ENCODE data around the gene KICS2.
"Not testable (repeated sequence)": the region's sequence is repeated elsewhere in the genome, so short reads cannot be mapped to it uniquely, and the experiment has no call there.

KICS2 gene

DNA sequence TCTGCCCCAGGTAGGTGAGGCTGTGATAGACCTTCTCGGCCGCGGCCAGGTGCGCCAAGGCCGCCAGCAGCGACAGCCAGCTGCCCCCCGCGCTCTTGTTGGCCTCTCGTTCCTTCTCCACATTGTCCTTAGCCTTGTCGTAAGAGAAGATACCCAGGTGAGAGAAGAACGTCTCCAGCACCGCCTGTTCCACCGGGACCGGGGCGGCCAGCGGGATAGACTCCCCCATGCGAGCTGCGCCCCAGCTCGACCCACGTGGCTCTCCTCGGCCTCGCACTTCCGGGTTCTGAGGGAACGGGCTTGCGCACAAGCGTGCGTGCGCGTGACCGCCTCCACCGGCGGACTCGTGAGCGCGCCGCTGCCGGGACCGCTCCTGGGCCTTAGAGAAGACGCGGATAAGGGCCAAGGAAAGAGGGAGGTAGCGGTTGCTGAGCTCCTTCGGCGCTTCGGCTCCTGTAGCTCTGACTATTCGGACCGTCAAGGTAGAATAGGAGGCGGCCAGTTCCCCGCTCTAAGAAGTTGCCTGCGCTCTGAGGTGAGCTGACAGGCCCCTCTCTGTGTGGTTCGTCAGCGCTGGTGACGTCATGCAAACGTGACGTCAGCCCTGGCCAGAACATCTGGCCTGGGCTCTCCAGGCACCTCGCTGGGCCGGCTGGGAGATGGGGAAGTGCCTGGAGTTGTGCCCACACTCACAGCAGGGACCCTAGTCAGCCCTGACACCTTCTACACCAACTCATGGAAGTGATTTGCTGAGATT is at the start of gene KICS2:
Gene KICS2 (minus strand): TSS at position 288 of the 757 bp plus-strand sequence. CDS start 59 bp downstream, at position 229.
- peak; percentile 57 for DNase-seq

DNA sequence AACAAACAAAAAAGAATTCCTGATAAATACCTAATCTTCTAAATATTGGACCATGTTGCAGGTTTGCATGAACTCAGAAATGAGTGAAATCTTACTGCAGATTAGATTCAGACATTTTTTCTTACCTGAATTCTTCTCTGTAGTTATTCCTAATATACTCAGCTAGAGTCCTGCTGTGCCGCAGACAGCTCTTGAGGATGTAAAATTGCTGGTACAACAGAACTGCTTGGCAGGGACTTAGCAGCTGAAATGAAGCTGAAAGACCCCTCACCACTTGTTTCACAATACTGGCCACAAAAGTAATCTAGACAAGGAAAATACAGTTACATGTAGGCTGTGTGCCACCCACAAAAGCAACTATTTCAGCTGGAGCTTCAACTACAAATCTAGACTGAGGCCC is 48.3 kb upstream of the KICS2 start:
- DNase-seq = no peak

DNA sequence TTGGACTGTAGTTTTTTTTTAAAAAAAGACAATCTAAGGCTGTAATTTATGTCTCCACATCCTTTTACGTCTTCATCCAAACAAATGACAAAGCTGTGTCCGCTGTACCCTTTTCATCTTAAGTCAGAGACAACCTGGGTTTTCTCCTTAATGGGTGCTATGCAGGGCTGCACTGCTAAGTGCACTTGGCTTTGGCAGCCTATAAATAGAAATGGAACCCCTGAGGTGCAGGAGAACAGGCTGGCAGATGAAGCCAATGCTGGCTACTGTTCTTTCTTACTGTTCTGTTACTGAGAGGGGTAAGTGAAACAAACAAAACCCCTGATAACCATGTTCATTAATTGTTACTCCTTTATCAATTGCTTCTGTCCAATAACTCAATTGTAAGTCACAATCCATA is 47.1 kb upstream of the KICS2 start:
- no peak for DNase-seq

DNA sequence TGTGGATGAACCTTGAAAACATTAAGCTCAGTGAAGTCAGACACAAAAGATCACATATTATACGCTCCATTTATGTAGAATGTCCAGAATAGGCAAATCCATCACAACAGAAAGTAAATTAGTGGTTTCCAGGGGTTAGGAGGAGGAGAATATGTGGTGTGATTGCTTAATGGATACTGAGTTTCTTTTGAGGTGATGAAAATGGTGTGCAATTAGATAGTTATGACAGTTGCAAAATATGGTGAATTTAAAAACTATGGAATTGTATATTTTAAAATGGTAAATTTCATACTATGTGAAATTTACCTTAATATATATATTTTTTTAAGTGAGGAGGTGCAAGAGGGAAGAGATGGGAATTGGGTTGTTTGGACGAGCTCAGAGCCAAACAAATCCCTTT is 46.3 kb upstream of the KICS2 start:
- no peak for DNase-seq

DNA sequence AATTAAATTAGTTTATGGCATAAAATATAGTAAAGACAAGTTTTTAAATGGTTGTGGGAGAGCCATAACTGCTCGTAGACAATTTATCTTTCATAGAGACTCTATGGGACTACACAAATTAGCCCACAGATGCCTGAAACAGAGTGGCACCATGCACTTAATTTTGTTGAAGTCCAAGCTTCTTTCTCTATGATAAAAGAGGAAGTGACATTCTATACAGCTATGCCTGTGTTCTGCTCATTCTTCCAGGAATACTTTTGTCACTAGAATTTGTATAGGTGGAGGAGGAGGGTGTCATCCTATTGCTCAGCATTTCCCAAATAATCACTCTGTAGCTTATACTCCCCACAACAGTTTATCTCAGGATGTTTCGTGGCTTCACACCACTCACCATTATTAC is 43.7 kb upstream of the KICS2 start:
- no peak for DNase-seq

DNA sequence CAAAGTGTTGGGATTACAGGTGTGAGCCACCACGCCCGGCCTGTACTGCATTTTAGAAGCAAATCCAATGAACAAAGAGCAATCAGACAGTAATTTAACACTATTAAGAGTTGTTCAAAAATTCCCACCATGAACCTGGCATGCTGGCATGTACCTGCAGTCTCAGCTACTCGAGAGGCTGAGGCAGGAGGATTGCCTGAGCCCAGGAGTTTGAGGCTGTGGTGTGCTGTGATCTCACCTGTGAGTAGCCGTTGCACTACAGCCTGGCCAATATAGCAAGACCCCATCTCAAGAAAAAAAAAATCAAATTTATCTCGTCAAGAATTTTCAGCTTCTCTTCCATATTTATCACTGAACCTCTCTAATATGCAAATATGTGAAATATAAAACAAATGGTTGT is 39.7 kb upstream of the KICS2 start:
- no peak for DNase-seq

DNA sequence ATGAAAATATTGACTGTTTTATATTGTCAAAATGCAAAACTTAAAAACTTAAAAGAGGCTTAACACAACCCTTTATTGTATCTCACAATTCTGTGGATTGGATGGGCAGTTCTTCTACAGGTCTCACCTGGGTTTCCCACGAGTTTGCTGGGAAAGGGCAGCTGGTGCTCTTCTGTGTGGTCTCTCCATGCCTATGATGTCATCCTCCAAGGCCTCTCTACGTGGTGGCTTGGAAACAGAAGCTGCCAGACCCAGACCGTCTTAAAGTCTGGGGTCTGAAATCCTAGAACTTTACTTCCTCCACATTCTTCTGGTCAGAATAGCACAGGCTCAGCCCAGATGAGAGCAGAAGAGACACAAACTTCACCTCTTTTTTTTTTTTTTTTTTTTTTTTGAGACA is 36.5 kb upstream of the KICS2 start:
- DNase-seq = no peak

DNA sequence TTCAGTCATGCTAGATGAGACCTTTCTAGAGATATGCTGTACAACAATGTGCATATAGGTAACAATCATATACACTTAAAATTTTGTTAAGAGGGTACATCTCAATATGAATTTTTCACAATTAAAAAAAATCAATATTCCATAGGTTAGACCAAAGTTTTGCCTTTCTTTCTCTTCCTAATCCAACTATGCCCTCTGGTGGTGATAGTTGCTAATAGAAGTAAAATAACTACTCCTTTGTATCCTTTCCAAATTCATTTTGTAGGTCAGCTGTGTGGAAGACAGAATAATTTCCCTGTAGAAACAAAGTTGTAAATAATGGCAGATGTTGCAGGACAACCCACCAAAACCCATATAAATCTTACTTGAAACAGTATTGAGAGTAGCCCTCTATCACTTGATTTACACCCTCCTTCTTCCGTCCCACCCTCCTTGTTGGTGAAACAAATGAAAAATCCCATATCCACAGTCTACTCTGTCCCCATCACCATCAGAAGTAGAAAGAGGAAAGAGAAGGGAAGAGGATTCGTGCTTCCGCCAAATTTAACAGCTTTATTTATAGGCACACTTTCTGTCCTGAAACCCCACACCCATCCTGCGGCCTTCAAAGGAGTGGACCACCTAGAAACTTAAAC is 34.2 kb upstream of the KICS2 start:
- no peak for DNase-seq

DNA sequence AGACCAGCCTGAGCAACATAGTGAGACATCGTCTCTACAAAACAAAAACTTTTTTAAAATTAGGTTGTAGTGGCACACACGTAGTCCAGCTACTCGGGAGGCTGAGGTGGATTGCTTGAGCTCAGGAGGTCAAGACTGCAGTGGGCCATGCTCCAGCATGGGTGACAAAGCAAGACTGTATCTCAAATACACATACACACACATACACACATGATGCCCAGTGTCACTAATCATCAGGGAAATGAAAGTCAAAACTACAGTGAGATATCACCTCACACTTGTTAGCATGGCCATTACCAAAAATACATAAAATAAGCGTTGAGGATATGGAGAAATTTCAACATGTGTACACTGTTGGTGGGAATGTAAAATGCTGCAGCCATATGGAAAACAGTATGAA is 33.2 kb upstream of the KICS2 start:
- DNase-seq = no peak

DNA sequence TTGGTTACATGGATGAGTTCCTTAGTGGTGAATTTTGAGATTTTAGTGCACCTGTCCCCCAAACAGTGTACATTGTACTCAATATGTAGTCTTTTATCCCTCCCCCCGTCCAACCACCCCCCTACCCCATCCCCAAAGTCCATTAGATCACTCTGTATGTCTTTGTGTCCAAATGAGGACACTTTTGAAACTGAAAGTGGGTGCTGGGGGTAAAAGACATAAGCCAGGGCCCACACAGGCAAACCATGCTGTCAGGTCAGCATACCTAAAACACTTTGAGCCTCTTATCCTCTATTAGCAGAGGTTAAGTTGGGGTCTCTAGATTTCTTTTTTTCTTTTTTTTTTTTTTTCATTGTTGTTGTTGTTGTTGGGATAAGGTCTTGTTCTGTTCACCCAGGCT is 31.3 kb upstream of the KICS2 start:
- no peak for DNase-seq

DNA sequence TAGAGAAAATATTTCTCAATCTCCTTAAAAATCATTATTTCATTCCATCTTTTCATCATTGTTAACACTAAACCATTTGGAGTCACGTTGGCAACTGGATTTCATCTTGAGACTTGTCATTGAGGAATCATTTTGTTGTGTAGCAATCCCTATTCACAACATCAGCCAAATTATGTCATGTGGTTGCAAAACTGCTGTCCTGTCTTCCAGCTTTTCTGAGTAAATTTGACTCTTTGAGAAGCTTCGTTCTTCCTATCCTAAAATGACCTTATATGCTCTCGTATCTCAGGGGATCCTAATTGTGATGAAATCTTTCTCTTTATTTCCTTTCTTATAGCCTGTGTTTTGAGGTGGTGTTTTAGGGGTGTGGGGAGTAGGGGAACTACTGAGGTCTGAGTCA is 30.6 kb upstream of the KICS2 start:
- no peak for DNase-seq

DNA sequence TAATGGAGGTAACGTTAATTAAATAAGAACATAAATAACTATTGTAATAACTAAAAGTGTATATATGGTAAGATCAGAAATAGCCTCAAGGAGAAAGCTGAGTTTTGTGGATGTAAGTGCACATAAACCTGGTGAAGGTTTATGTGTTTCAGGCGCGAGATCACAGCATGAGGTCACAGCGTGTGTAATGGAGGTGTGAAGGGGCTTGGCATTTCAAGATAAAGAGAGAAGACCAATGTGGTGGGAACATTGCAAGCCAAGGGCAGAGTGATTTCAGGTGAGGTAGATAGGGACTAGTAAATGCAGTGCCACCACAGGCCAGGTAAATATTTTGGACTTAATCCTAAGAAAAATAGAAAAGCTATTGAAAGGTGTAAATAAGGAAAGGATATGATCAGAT is 21.7 kb upstream of the KICS2 start:
- DNase-seq = no peak

DNA sequence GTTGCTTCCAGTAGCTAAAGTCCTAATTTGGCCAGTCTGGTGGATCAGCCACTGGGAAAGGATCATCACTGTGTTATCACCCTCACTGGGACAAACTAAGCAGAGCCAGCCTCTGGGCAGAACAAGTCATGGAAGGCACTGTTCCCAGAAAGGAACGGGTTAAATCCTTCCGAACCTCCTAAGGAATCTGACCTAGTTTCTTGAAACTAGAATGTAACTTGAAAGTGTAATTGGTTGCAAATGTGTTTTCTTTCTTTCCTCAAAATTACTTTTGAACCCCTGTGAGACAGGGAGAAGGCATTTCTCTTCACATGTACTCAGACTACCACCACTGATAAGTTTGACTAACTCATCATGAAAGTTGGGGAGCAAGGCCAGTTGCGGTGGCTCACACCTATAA is 18.7 kb upstream of the KICS2 start:
- no peak for DNase-seq

DNA sequence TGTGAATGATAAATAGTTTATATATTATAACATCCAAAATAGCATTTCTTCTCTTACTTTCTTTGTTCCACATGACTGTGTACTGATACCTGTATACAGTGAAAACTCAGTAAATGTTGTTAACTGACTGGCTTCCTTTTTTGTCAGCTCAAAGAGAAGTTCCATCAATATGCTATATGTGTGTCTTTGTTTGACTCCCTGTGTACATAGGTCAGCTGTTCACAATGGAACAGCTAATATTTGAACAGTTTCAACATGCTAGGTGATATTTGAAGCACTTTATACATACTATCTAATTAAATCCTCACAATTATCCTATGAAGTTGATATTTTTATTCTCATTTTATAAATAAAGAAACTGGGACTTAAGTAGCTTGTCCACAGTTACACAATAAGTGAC is 15.3 kb upstream of the KICS2 start:
- no peak for DNase-seq

DNA sequence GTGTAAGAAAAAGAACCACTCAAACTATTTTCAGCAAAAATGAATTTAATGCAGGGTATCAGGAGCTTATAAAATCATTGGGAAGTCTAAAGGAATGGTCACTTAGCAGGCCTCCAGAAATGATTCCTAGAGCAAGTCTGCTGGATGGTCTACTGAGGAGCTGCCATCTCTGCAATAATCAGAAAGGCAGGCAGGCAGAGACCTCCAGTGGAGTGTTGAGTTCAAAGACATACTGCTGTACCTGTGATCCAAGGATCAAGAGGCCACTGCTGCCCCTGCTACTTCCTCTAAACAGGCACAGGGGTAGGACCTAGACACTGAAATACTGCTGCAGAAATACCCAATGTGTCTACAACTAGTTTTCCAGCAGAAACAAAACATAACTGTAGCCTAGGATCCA is 14.5 kb upstream of the KICS2 start:
- DNase-seq = no peak

DNA sequence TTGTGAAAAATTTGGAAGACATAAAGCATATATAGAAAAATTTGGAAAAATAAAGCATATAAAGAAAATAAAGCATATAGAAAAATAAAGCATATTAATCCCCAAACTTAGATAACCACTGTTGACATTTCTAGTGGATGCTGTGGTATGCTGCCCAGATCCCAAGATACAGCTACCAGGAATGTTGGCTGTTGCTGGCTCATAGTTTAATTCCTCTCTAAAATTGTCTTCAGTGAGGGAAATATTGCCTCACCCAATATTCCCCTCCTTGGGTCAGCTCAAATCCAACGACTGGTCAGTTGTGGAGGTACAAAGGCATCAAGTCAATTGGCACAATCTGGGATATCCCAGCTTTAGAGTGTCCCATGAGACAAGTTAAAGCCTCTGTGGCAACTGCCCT is 10.1 kb upstream of the KICS2 start:
- no peak for DNase-seq

DNA sequence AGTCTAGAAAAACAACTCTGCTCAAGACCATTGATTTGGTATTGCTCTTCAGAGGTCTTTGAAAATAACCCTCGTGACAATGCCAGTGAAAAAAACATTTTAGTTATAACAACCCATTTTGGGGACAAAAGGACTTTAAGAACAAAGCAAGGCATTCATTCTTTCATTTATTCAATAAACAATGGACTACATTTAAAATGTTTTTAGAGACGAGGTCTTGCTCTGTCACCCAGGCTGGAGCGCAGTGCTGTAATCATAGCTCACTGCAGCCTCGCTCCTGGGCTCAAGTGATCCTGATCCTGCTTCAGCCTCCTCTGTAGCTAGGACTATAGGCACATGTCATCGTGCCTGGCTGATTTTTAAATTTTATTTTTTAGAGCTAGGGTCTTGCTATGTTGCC is 7.7 kb upstream of the KICS2 start:
- no peak for DNase-seq

DNA sequence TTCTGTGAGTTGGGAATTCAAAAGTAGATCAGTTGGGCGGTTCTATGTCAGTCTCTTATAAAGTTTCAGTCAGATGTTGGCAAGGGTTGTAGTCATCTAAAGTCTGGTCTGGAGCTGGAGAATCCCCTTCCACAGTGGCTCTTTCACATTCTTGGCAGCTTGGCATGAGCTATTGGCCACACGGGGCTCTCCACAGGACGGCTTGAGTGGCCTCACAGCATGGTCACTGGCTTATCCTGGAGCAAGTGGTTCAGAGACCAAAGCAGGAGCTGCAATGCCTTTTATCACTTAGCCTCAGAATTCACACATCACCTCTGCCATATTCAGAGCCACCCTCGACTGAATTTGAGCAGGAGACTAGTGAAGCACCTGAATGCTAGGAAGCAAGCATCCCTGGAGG is 7.1 kb upstream of the KICS2 start:
- no peak for DNase-seq

DNA sequence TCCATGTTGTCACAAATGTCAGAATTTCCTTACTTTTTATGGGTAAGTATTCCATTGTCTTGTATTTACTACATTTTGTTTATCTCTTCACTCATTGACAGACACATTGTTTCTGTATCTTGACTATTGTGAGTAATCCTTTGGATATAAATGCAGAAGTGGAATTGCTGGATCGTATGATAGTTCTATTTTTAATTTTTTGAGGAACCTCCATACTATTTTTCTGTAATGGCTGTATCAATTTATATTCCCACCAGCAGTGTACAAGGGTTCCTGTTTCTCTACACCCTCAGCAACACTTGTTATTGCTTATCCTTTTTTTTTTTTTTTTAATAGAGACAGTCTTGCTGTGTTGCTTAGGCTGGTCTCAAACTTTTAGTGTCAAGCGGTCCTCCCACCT is 3.5 kb upstream of the KICS2 start:
- DNase-seq = no peak

DNA sequence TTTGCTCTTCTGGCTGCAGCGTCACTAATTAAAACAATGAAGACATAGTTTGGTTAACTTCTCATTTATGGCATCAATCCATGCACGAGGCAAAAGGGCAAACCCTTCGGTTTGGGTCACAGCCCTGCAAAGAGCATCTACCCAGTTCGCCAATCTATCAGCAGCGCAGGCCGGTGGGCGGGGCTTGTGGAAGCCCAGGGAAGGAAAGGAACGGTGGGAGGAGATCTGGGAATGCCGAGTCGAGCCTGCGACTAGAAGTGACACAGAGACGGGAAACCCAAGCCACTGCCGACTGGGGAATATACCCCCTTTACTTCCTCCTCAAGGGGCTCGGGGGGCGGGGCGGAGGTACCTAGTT is 466 bp downstream of the KICS2 start:
- peak; percentile 21 for DNase-seq

DNA sequence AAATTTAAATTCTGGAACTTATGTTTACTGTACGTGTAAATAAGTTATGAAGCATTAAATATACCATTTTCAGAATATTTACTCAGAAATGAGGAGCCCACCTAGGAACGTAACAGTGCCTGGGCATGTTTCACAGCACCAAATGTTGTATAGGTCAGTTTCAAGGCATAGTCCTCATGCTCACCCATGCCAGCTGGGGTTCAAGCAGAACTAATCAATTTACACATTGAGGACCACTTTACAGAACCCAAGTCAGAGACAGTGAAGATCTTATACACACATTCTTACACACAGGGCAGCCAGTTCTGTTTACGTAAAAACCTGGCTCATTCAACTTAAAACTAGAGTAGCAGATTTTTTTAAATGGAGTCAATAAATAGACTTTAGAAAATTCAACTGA is 2.0 kb downstream of the KICS2 start:
- no peak for DNase-seq

DNA sequence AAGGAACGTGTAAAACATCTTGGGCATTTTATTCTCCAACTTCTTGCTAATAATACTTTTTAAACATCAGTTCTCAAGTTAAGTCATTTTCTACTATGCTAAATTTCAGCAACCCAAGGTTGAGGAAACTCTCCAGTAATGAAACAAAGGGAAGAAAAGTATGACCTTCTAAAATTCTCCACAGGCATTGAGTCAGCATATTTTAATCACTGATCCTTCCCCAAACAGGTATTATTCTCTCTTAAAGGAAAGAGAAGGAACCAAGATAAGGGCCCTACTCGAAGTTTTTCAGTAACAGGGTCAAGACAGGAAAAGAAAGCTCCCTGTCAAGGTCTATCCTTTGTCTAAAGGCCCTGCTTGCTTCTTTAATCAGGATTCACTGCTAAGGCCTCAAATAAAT is 3.0 kb downstream of the KICS2 start:
- no peak for DNase-seq

DNA sequence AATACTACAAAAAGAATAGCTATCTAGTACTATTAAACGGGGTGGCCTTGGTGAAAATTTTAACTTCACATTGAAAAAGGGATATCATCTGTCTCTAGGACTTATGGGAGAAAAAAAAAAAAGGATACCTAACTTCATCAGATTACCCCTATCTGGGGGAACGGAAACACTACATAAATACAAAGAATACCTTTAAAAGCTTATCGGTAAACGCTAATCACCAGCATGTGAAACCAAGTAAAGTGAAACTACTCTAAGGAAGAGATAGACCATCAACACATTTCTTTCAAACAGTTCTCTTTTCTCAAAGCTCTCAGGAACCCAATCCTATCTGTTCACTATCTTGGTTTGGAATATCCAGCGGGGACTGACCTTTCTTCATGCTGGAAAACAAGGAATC is 3.5 kb downstream of the KICS2 start:
- no peak for DNase-seq

DNA sequence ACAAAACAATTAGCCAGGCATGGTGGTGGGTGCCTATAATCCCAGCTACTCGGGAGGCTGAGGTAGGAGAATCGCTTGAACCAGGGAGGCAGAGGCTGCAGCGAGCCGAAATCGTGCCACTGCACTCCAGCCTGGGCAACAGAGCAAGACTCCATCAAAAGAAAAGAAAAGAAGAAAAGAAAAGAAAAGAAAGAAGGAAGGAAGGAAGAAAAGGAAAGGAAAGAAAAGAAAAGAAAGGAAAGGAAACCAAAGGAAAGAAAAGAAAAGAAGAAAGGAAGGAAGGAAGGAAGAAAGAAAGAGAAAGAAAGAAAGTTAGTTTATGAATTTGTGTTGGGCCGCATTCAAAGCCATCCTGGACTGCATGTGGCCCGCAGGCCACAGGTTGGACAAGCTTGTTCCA is 4.5 kb downstream of the KICS2 start:
- DNase-seq = not testable (repeated sequence)

DNA sequence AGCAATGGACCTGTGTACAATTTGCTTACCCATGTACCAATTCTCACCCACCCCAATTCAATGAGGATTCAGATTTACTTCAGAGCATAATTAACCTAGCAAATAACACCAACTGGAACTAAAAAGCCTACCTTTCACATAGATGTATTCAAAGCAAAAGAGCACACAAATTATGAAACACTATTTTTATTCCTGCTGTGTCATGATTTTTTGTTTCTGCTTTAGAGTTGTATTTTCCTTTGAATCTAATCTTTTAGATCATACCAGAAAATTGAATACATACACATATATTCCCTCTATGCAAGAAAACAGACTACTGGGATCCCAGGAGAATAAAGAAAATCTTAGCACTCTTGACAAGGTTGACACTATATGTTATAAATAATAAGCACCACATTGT is 5.9 kb downstream of the KICS2 start:
- no peak for DNase-seq

All from NCI-H2081 treated with DMSO at 0.1 percent for 48 hours (cell line).